Adipose tissue (tissue), 3 donors: ENCODE results near the gene RAET1L. TPM values are rescaled to one million over a fixed set of nuclear protein-coding genes. Genes with fewer than 3 reads are reported as not detected.
"Not testable (repeated sequence)": the region's sequence is repeated elsewhere in the genome, so short reads cannot be mapped to it uniquely, and the experiment has no call there.

ENCODE experiments used
- H3K27ac ChIP-seq: one replicate; pipeline ENCODE4 v1.5.1; 2013; ENCODE audit warnings: low read depth, low read length
- WGBS, 3 donors: extraction: QIAGEN DNeasy Blood & Tissue Kit; methylation state at CpG; one replicate each; pipeline ENCODE4 v1.1.7; 2013; 5-methylcytosine and 5-hydroxymethylcytosine counted together
- polyA plus RNA-seq, 3 donors: library from polyadenylated mRNA; stranded (reverse); fragments of 200-250 nt; gene quantifications; one replicate each; pipeline ENCODE4 v1.2.3, GENCODE V29; 2013
- donor health status: healthy with polysubstance abuse.
- donor health status: Bipolar disorder and iron deficiency.
- donor health status: healthy.

The RAET1L gene
- polyA plus RNA-seq, 3 donors = 0.06 to 0.10 TPM; not detected in 1

- no peak overlapping the region for H3K27ac ChIP-seq
- WGBS, 3 donors = 41 to 44% (median 43%) methylated on average over 6 to 11 of the region's 11 CpGs
These were observed 631 bp downstream of the RAET1L start for GRCh38 chr6:150024646-150025155.

GRCh38 chr6:150024021-150024420 is 1.3 kb downstream of the RAET1L start:
- H3K27ac ChIP-seq = not testable (repeated sequence)
- 81 to 95% (median 86%) methylated on average over 2 of the region's 2 CpGs for whole genome bisulfite sequencing, 3 donors

GRCh38 chr6:150021870-150022269 is 3.5 kb downstream of the RAET1L start:
- WGBS, 3 donors = 73 to 94% (median 91%) methylated on average over 2 of the region's 6 CpGs
- not testable (repeated sequence) for H3K27ac ChIP-seq

GRCh38 chr6:150018846-150019580 is 6.3 kb downstream of the RAET1L start:
- no peak overlapping the region for H3K27ac ChIP-seq
- WGBS, 3 donors = 53 to 58% (median 54%) methylated on average over 6 of the region's 6 CpGs

GRCh38 chr6:150017186-150017521 is 8.2 kb downstream of the RAET1L start:
- H3K27ac ChIP-seq = not testable (repeated sequence)
- 4 to 7% (median 6%) methylated on average over 5 of the region's 5 CpGs for WGBS, 3 donors

GRCh38 chr6:150016324-150017185 is 8.8 kb downstream of the RAET1L start:
- no peak overlapping the region for H3K27ac ChIP-seq
- 14 to 25% (median 23%) methylated on average over 6 of the region's 6 CpGs for WGBS, 3 donors

GRCh38 chr6:150015281-150016001 is 9.9 kb downstream of the RAET1L start:
- H3K27ac ChIP-seq = not testable (repeated sequence)
- 4 to 7% (median 4%) methylated on average over 14 to 15 of the region's 15 CpGs for WGBS, 3 donors

- not testable (repeated sequence) for H3K27ac ChIP-seq
- 2 to 4% (median 4%) methylated on average over 27 to 44 of the region's 50 CpGs for WGBS, 3 donors
These were observed 10.6 kb downstream of the RAET1L start for GRCh38 chr6:150014623-150015280.

GRCh38 chr6:150013785-150014622 is 11.3 kb downstream of the RAET1L start:
- H3K27ac ChIP-seq = not testable (repeated sequence)
- 9 to 20% (median 13%) methylated on average over 7 to 10 of the region's 24 CpGs for WGBS, 3 donors

GRCh38 chr6:150012846-150013784 is 12.2 kb downstream of the RAET1L start:
- 33 to 35% (median 34%) methylated on average over 8 of the region's 8 CpGs for WGBS, 3 donors
- H3K27ac ChIP-seq = not testable (repeated sequence)

- 46 to 51% (median 50%) methylated on average over 9 of the region's 9 CpGs for WGBS, 3 donors
These were observed 16.7 kb downstream of the RAET1L start for GRCh38 chr6:150008588-150008987.

GRCh38 chr6:150006961-150007464 is 18.3 kb downstream of the RAET1L start:
- WGBS, 3 donors = 67 to 72% (median 69%) methylated on average over 7 of the region's 7 CpGs
- no peak overlapping the region for H3K27ac ChIP-seq

More at GRCh38 chr6:150008588-150008987, 16.7 kb downstream of the RAET1L start:
- no peak overlapping the region for H3K27ac ChIP-seq

- H3K27ac ChIP-seq = no peak overlapping the region
- WGBS, 3 donors = 80 to 83% (median 80%) methylated on average over 14 of the region's 14 CpGs
These were observed 19.3 kb downstream of the RAET1L start for GRCh38 chr6:150005761-150006651.

- no peak overlapping the region for H3K27ac ChIP-seq
These were observed 20.3 kb downstream of the RAET1L start for GRCh38 chr6:150004783-150005717.

More at GRCh38 chr6:150004783-150005717, 20.3 kb downstream of the RAET1L start:
- WGBS, 3 donors = 0 to 1% (median 1%) methylated on average over 72 to 79 of the region's 79 CpGs
